HepG2 (cell line): ENCODE results near the gene CSK. TPM values are rescaled to one million over a fixed set of nuclear protein-coding genes. Genes with fewer than 3 reads are reported as not detected.

ENCODE experiments used
- AGO1 ChIP-seq: fragments of 200-400 bp; formaldehyde crosslinking; IDR thresholded peaks from 2 replicates; pipeline ENCODE4 v1.6.1; 2017; ENCODE audit warnings: mild to moderate bottlenecking, low read depth, low read length, moderate library complexity; ENCODE audit not compliant: poor library complexity, severe bottlenecking
- DPF2 ChIP-seq: sonication (generic); formaldehyde crosslinking; IDR thresholded peaks from 2 replicates; pipeline ENCODE4 v1.4.0; 2020; ENCODE audit warnings: mild to moderate bottlenecking, low read depth, missing genetic modification reagents, borderline replicate concordance
- FOXO4 ChIP-seq: sonication (generic); formaldehyde crosslinking; conservative IDR thresholded peaks from 2 replicates; pipeline ENCODE4 v1.8.1; 2023; ENCODE audit warnings: missing genetic modification reagents
- GMEB1 ChIP-seq: sonication (generic); formaldehyde crosslinking; IDR thresholded peaks from 2 replicates; pipeline ENCODE4 v1.5.1; 2020; ENCODE audit warnings: missing genetic modification reagents, mild to moderate bottlenecking, borderline replicate concordance
- HMGXB4 ChIP-seq, 2 experiments: sonication (generic) in 1 of 2; formaldehyde crosslinking in 1 of 2; IDR thresholded peaks; 2 replicates each; pipeline versions ENCODE4 v1.4.0 to v1.6.1; 2018 to 2020; ENCODE audit warnings: missing genetic modification reagents in 2 of 2, borderline replicate concordance in 1 of 2, low read depth in 1 of 2, mild to moderate bottlenecking in 1 of 2, missing biosample characterization in 1 of 2
- MXD3 ChIP-seq: IDR thresholded peaks from 2 replicates; pipeline ENCODE4 v1.6.1; 2016; ENCODE audit warnings: mild to moderate bottlenecking, missing biosample characterization, missing genetic modification reagents
- SP2 ChIP-seq: sonication (generic); formaldehyde crosslinking; IDR thresholded peaks from 2 replicates; pipeline ENCODE4 v1.5.1; 2020; ENCODE audit warnings: mild to moderate bottlenecking, missing genetic modification reagents
- SP5 ChIP-seq: IDR thresholded peaks from 2 replicates; pipeline ENCODE4 v1.6.1; 2016; ENCODE audit warnings: low read depth, borderline replicate concordance
- ZBTB3 ChIP-seq: sonication (generic); formaldehyde crosslinking; IDR thresholded peaks from 2 replicates; pipeline ENCODE4 v1.4.0; 2020; ENCODE audit warnings: low read depth, mild to moderate bottlenecking, moderate library complexity, missing genetic modification reagents, borderline replicate concordance
- ZC3H13 ChIP-seq: sonication (generic); formaldehyde crosslinking; IDR thresholded peaks from 2 replicates; pipeline ENCODE4 v1.8.1; 2023; ENCODE audit warnings: mild to moderate bottlenecking, missing genetic modification reagents, moderate library complexity
- ZNF276 ChIP-seq: sonication (generic); formaldehyde crosslinking; IDR thresholded peaks from 2 replicates; pipeline ENCODE4 v1.4.0; 2020; ENCODE audit warnings: mild to moderate bottlenecking, low read depth, missing genetic modification reagents
- ZNF556 ChIP-seq: sonication (generic); formaldehyde crosslinking; IDR thresholded peaks from 2 replicates; pipeline ENCODE4 v1.4.0; 2020; ENCODE audit warnings: mild to moderate bottlenecking, missing genetic modification reagents, borderline replicate concordance
- ZNF614 ChIP-seq: IDR thresholded peaks from 2 replicates; pipeline ENCODE4 v1.6.1; 2018; ENCODE audit warnings: missing biosample characterization, missing genetic modification reagents, inconsistent platforms, borderline replicate concordance
- polyA plus RNA-seq, 8 experiments: library from polyadenylated mRNA; depleted of rRNA in 3 of 8; stranded (reverse) in 7 of 8; unstranded in 1 of 8; fragments of >200 nt; fragmentation: Illumina TruSeq in 4 of 8; extraction: Trizol in 4 of 8; gene quantifications; 2 replicates each; pipeline versions ENCODE4 v1.2.1 to v1.2.3, GENCODE V29; 2011 to 2016; ENCODE audit warnings: low read depth in 4 of 8, missing spikeins in 1 of 8, mixed read lengths in 1 of 8; ENCODE audit not compliant: insufficient read depth in 1 of 8
- total RNA-seq, 5 experiments: library from RNA; depleted of rRNA; stranded (reverse); fragments of >200 nt; fragmentation: Illumina TruSeq; extraction: Trizol; gene quantifications; 2 replicates each; pipeline ENCODE4 v1.2.3, GENCODE V29; 2016; ENCODE audit warnings: low read depth in 1 of 5
- TF ChIP-seq, protein P1 (sequence below): sonication (generic); formaldehyde crosslinking; IDR thresholded peaks from 2 replicates; pipeline ENCODE4 v1.5.0; 2020; ENCODE audit warnings: missing genetic modification reagents, mild to moderate bottlenecking, borderline replicate concordance

Gene CSK
- total and polyA plus RNA-seq, 2 of the 13 experiments (the other 11 are each of a cell fraction or from before 2014, with no cell fraction given), result 12.5 to 21.3 TPM

GRCh38 chr15:74842581-74843444, 60.9 kb downstream of the CSK start, which contains the start of gene ULK3 (continued):
- TF ChIP-seq GMEB1 (CRISPR knock-in tag) (peak; percentile 49; the same call in 1 of the 2 replicates), ZNF276 (CRISPR knock-in tag) (no peak), DPF2 (0 out of 2 replicates have a peak, but pooled peaks have one; percentile 38), FOXO4 (no peak), SP5 (CRISPR knock-in tag) (peak; percentile 64; the same call in 1 of the 2 replicates), ZC3H13 (peak; percentile 59; the same call in 1 of the 2 replicates), AGO1 (peak; percentile 69), SP2 (peak; percentile 58; the same call in 1 of the 2 replicates), ZNF556 (CRISPR knock-in tag) (peak; percentile 28; the same call in 1 of the 2 replicates), ZNF614 (peak; percentile 27; the same call in 1 of the 2 replicates), ZBTB3 (CRISPR knock-in tag) (0 out of 2 replicates have a peak, but pooled peaks have one; percentile 42), HMGXB4 (CRISPR knock-in tag; IDR thresholded peaks at IDR 0.05; ENCODE audit: borderline replicate concordance in 1 of 2, low read depth in 1 of 2) (peak; percentile 45 to 67; a peak in 3 of 4 replicates), MXD3 (no peak)
- TF ChIP-seq, protein P1, sequence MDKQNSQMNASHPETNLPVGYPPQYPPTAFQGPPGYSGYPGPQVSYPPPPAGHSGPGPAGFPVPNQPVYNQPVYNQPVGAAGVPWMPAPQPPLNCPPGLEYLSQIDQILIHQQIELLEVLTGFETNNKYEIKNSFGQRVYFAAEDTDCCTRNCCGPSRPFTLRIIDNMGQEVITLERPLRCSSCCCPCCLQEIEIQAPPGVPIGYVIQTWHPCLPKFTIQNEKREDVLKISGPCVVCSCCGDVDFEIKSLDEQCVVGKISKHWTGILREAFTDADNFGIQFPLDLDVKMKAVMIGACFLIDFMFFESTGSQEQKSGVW (CRISPR knock-in tag), result no peak
